ENCODE measurements around the gene ITGA4.

ITGA4 gene

GRCh38 chr2:181570059-181570458 is 112.9 kb downstream of the ITGA4 start:
- Histone ChIP-seq H3K27me3 (replicated peaks; ENCODE audit: control insufficient read depth, insufficient read depth, low read length, poor library complexity, severe bottlenecking) (no peaks in the 10 kb centered on the region), H3K4me1 (ENCODE audit: control insufficient read depth, insufficient read depth, low read length, poor library complexity, severe bottlenecking) (no peaks in the 10 kb centered on the region), H3K9me3 (ENCODE audit: control insufficient read depth, low read length) (no peaks in the 10 kb centered on the region), H3K4me3 (ENCODE audit: insufficient read depth, low read depth, low read length, poor library complexity, severe bottlenecking) (no peak overlapping the region), H3K27ac (ENCODE audit: insufficient read depth, low read length, poor library complexity, severe bottlenecking) (no peak overlapping the region), H3K36me3 (ENCODE audit: control insufficient read depth, insufficient read depth, low read length) (no peaks in the 10 kb centered on the region)
- DNase-seq: no peak

- no peaks in the 10 kb centered on the region for H3K4me1 ChIP-seq (ENCODE audit: control insufficient read depth, insufficient read depth, low read length, poor library complexity, severe bottlenecking)
- H3K9me3 ChIP-seq (ENCODE audit: control insufficient read depth, low read length): no peaks in the 10 kb centered on the region
- no peaks in the 10 kb centered on the region for H3K27me3 ChIP-seq (replicated peaks; ENCODE audit: control insufficient read depth, insufficient read depth, low read length, poor library complexity, severe bottlenecking)
- H3K27ac ChIP-seq (ENCODE audit: insufficient read depth, low read length, poor library complexity, severe bottlenecking): no peak overlapping the region
- no peak for DNase-seq
- H3K4me3 ChIP-seq (ENCODE audit: insufficient read depth, low read depth, low read length, poor library complexity, severe bottlenecking): no peak overlapping the region
- no peaks in the 10 kb centered on the region for H3K36me3 ChIP-seq (ENCODE audit: control insufficient read depth, insufficient read depth, low read length)
Measured at GRCh38 chr2:181570833-181571661, 113.9 kb downstream of the ITGA4 start.

- no peak overlapping the region for H3K27ac ChIP-seq (ENCODE audit: insufficient read depth, low read length, poor library complexity, severe bottlenecking)
- H3K27me3 ChIP-seq (replicated peaks; ENCODE audit: control insufficient read depth, insufficient read depth, low read length, poor library complexity, severe bottlenecking): no peaks in the 10 kb centered on the region
- no peak overlapping the region for H3K4me3 ChIP-seq (ENCODE audit: insufficient read depth, low read depth, low read length, poor library complexity, severe bottlenecking)
- no peaks in the 10 kb centered on the region for H3K36me3 ChIP-seq (ENCODE audit: control insufficient read depth, insufficient read depth, low read length)
- H3K4me1 ChIP-seq (ENCODE audit: control insufficient read depth, insufficient read depth, low read length, poor library complexity, severe bottlenecking): no peaks in the 10 kb centered on the region
- no peak for DNase-seq
- H3K9me3 ChIP-seq (ENCODE audit: control insufficient read depth, low read length): no peaks in the 10 kb centered on the region
Measured at GRCh38 chr2:181573140-181573736, 116.1 kb downstream of the ITGA4 start.

GRCh38 chr2:181574321-181574720 is 117.1 kb downstream of the ITGA4 start:
- H3K4me1 ChIP-seq (ENCODE audit: control insufficient read depth, insufficient read depth, low read length, poor library complexity, severe bottlenecking): no peaks in the 10 kb centered on the region
- H3K36me3 ChIP-seq (ENCODE audit: control insufficient read depth, insufficient read depth, low read length): no peaks in the 10 kb centered on the region
- no peak overlapping the region for H3K27ac ChIP-seq (ENCODE audit: insufficient read depth, low read length, poor library complexity, severe bottlenecking)
- no peaks in the 10 kb centered on the region for H3K9me3 ChIP-seq (ENCODE audit: control insufficient read depth, low read length)
- H3K4me3 ChIP-seq (ENCODE audit: insufficient read depth, low read depth, low read length, poor library complexity, severe bottlenecking): no peak overlapping the region
- no peak for DNase-seq
- H3K27me3 ChIP-seq (replicated peaks; ENCODE audit: control insufficient read depth, insufficient read depth, low read length, poor library complexity, severe bottlenecking): no peaks in the 10 kb centered on the region

- Histone ChIP-seq H3K36me3 (ENCODE audit: control insufficient read depth, insufficient read depth, low read length) (no peaks in the 10 kb centered on the region), H3K4me3 (ENCODE audit: insufficient read depth, low read depth, low read length, poor library complexity, severe bottlenecking) (no peak overlapping the region), H3K27me3 (replicated peaks; ENCODE audit: control insufficient read depth, insufficient read depth, low read length, poor library complexity, severe bottlenecking) (no peaks in the 10 kb centered on the region), H3K27ac (ENCODE audit: insufficient read depth, low read length, poor library complexity, severe bottlenecking) (no peak overlapping the region), H3K4me1 (ENCODE audit: control insufficient read depth, insufficient read depth, low read length, poor library complexity, severe bottlenecking) (no peaks in the 10 kb centered on the region), H3K9me3 (ENCODE audit: control insufficient read depth, low read length) (no peaks in the 10 kb centered on the region)
- no peak for DNase-seq
Measured at GRCh38 chr2:181575024-181575649, 118.0 kb downstream of the ITGA4 start.

GRCh38 chr2:181575650-181576025 is 118.5 kb downstream of the ITGA4 start:
- H3K4me1 ChIP-seq (ENCODE audit: control insufficient read depth, insufficient read depth, low read length, poor library complexity, severe bottlenecking): no peaks in the 10 kb centered on the region
- no peaks in the 10 kb centered on the region for H3K9me3 ChIP-seq (ENCODE audit: control insufficient read depth, low read length)
- H3K27ac ChIP-seq (ENCODE audit: insufficient read depth, low read length, poor library complexity, severe bottlenecking): no peak overlapping the region
- DNase-seq: no peak
- H3K27me3 ChIP-seq (replicated peaks; ENCODE audit: control insufficient read depth, insufficient read depth, low read length, poor library complexity, severe bottlenecking): no peaks in the 10 kb centered on the region
- H3K36me3 ChIP-seq (ENCODE audit: control insufficient read depth, insufficient read depth, low read length): no peaks in the 10 kb centered on the region
- no peak overlapping the region for H3K4me3 ChIP-seq (ENCODE audit: insufficient read depth, low read depth, low read length, poor library complexity, severe bottlenecking)

GRCh38 chr2:181576431-181576830 is 119.2 kb downstream of the ITGA4 start:
- H3K36me3 ChIP-seq (ENCODE audit: control insufficient read depth, insufficient read depth, low read length): no peaks in the 10 kb centered on the region
- H3K4me1 ChIP-seq (ENCODE audit: control insufficient read depth, insufficient read depth, low read length, poor library complexity, severe bottlenecking): no peaks in the 10 kb centered on the region
- no peaks in the 10 kb centered on the region for H3K27me3 ChIP-seq (replicated peaks; ENCODE audit: control insufficient read depth, insufficient read depth, low read length, poor library complexity, severe bottlenecking)
- DNase-seq: no peak
- H3K27ac ChIP-seq (ENCODE audit: insufficient read depth, low read length, poor library complexity, severe bottlenecking): no peak overlapping the region
- H3K9me3 ChIP-seq (ENCODE audit: control insufficient read depth, low read length): no peaks in the 10 kb centered on the region
- no peak overlapping the region for H3K4me3 ChIP-seq (ENCODE audit: insufficient read depth, low read depth, low read length, poor library complexity, severe bottlenecking)

- H3K27ac ChIP-seq (ENCODE audit: insufficient read depth, low read length, poor library complexity, severe bottlenecking): no peak overlapping the region
- H3K4me3 ChIP-seq (ENCODE audit: insufficient read depth, low read depth, low read length, poor library complexity, severe bottlenecking): no peak overlapping the region
- H3K36me3 ChIP-seq (ENCODE audit: control insufficient read depth, insufficient read depth, low read length): no peaks in the 10 kb centered on the region
- H3K4me1 ChIP-seq (ENCODE audit: control insufficient read depth, insufficient read depth, low read length, poor library complexity, severe bottlenecking): no peaks in the 10 kb centered on the region
- DNase-seq: no peak
- H3K9me3 ChIP-seq (ENCODE audit: control insufficient read depth, low read length): no peaks in the 10 kb centered on the region
- no peaks in the 10 kb centered on the region for H3K27me3 ChIP-seq (replicated peaks; ENCODE audit: control insufficient read depth, insufficient read depth, low read length, poor library complexity, severe bottlenecking)
Measured at GRCh38 chr2:181578829-181579228, 121.6 kb downstream of the ITGA4 start.

- Histone ChIP-seq H3K9me3 (ENCODE audit: control insufficient read depth, low read length) (no peaks in the 10 kb centered on the region), H3K27me3 (replicated peaks; ENCODE audit: control insufficient read depth, insufficient read depth, low read length, poor library complexity, severe bottlenecking) (no peaks in the 10 kb centered on the region), H3K4me3 (ENCODE audit: insufficient read depth, low read depth, low read length, poor library complexity, severe bottlenecking) (no peak overlapping the region), H3K27ac (ENCODE audit: insufficient read depth, low read length, poor library complexity, severe bottlenecking) (no peak overlapping the region), H3K4me1 (ENCODE audit: control insufficient read depth, insufficient read depth, low read length, poor library complexity, severe bottlenecking) (peaks cover under 1% of the 10 kb centered on the region), H3K36me3 (ENCODE audit: control insufficient read depth, insufficient read depth, low read length) (no peaks in the 10 kb centered on the region)
- no peak for DNase-seq
Measured at GRCh38 chr2:181581534-181581933, 124.3 kb downstream of the ITGA4 start.

GRCh38 chr2:181585732-181586131 is 128.5 kb downstream of the ITGA4 start:
- Histone ChIP-seq H3K36me3 (ENCODE audit: control insufficient read depth, insufficient read depth, low read length) (no peaks in the 10 kb centered on the region), H3K27me3 (replicated peaks; ENCODE audit: control insufficient read depth, insufficient read depth, low read length, poor library complexity, severe bottlenecking) (no peaks in the 10 kb centered on the region), H3K4me1 (ENCODE audit: control insufficient read depth, insufficient read depth, low read length, poor library complexity, severe bottlenecking) (peaks cover 3% of the 10 kb centered on the region), H3K4me3 (ENCODE audit: insufficient read depth, low read depth, low read length, poor library complexity, severe bottlenecking) (no peak overlapping the region), H3K27ac (ENCODE audit: insufficient read depth, low read length, poor library complexity, severe bottlenecking) (no peak overlapping the region), H3K9me3 (ENCODE audit: control insufficient read depth, low read length) (no peaks in the 10 kb centered on the region)
- DNase-seq: no peak

All from effector memory CD4-positive, alpha-beta T cell (primary cell).